HEK293T (cell line): ENCODE measurements around the gene IFT25.

Source experiments
- ARNT ChIP-seq: fragments of 450-650 bp; IDR thresholded peaks from 2 replicates; pipeline ENCODE4 v1.6.1; 2017; ENCODE audit warnings: mild to moderate bottlenecking
- FOXK2 ChIP-seq: fragments of 450-650 bp; IDR thresholded peaks from 2 replicates; pipeline ENCODE4 v1.6.1; 2016; ENCODE audit warnings: mild to moderate bottlenecking
- FOXM1 ChIP-seq: fragments of 450-650 bp; IDR thresholded peaks from 2 replicates; pipeline ENCODE4 v1.6.1; 2017; ENCODE audit warnings: mild to moderate bottlenecking, borderline replicate concordance
- L3MBTL2 ChIP-seq: fragments of 450-650 bp; conservative IDR thresholded peaks from 2 replicates; pipeline ENCODE4 v1.6.1; 2016; ENCODE audit warnings: mild to moderate bottlenecking
- SUZ12 ChIP-seq: fragments of 450-650 bp; IDR thresholded peaks from 2 replicates; pipeline ENCODE4 v1.6.1; 2016; ENCODE audit warnings: mild to moderate bottlenecking
- ZNF384 ChIP-seq: fragments of 450-650 bp; IDR thresholded peaks from 2 replicates; pipeline ENCODE4 v1.6.1; 2016

- TF ChIP-seq FOXK2, result no peak
- no peak for TF ChIP-seq ZNF384
- no peak for TF ChIP-seq FOXM1
- TF ChIP-seq L3MBTL2, result no peak
- no peak for TF ChIP-seq SUZ12
- no peak for TF ChIP-seq ARNT
Measured at GRCh38 chr1:53934170-53934765, 11.2 kb downstream of the IFT25 start.
